Skeletal muscle tissue (tissue), 4 donors: ENCODE data around the gene TMEM181. TPM values are rescaled to one million over a fixed set of nuclear protein-coding genes. Genes with fewer than 3 reads are reported as not detected.
"Not testable (repeated sequence)": the region's sequence is repeated elsewhere in the genome, so short reads cannot be mapped to it uniquely, and the experiment has no call there.

Experiments used
- H3K27ac ChIP-seq: one replicate; pipeline ENCODE4 v1.7.0; 2013; ENCODE audit warnings: mild to moderate bottlenecking, low read depth, low read length, inconsistent platforms
- H3K27me3 ChIP-seq, 3 donors: one replicate each; pipeline ENCODE4 v1.7.0; 2013; ENCODE audit warnings: low read length in 3 of 3; ENCODE audit not compliant: control insufficient read depth in 3 of 3, insufficient read depth in 3 of 3
- H3K36me3 ChIP-seq, 3 donors: one replicate each; pipeline ENCODE4 v1.7.0; 2013; ENCODE audit warnings: low read length in 3 of 3; ENCODE audit not compliant: control insufficient read depth in 3 of 3, insufficient read depth in 3 of 3
- H3K4me1 ChIP-seq, 3 donors: one replicate each; pipeline ENCODE4 v1.7.0; 2013; ENCODE audit warnings: low read length in 3 of 3, mild to moderate bottlenecking in 3 of 3; ENCODE audit not compliant: control insufficient read depth in 3 of 3, insufficient read depth in 3 of 3
- H3K4me3 ChIP-seq, 3 donors: one replicate each; pipeline ENCODE4 v1.7.0; 2013; ENCODE audit warnings: low read length in 3 of 3
- H3K9ac ChIP-seq, 3 donors: one replicate each; pipeline ENCODE4 v1.7.0; 2013; ENCODE audit warnings: low read length in 3 of 3, mild to moderate bottlenecking in 3 of 3, moderate library complexity in 2 of 3, low read depth in 1 of 3
- H3K9me3 ChIP-seq, 3 donors: one replicate each; pipeline ENCODE4 v1.7.0; 2013; ENCODE audit warnings: low read length in 3 of 3; ENCODE audit not compliant: control insufficient read depth in 3 of 3
- total RNA-seq: library from RNA; depleted of rRNA; stranded (reverse); fragments of >200 nt; gene quantifications from one replicate; pipeline ENCODE4 v1.2.3, GENCODE V29; 2014
- donor health status: Osteomylitis.

Gene TMEM181
- total RNA-seq, 1 donor from 2014 or later = 17.2 TPM

DNA sequence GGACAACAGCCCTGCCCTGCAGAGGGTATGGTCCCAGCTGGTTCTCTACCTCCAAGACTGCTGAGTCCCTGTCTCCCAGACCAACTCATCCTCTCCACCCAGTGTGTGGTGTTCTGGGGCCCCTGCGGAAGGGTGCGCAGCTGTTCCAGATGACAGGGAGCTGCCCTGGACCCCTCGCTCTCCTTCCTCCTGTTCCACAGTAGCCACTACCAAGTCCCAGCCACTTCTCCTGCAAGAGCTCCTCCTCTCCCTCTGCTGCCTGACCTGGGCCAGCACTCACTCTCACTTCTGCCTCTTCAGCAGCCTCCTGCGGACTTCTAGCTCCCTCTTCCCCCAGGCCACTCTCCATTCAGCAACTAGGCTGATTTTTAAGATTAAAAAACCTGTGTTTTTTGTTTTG, 40.1 kb upstream of the TMEM181 start:
- H3K27me3 ChIP-seq = peaks cover 24 to 39% (median 37%) of the 10 kb centered on the region in 3 donors
- H3K9ac ChIP-seq = no peak overlapping the region
- no peak overlapping the region for H3K4me3 ChIP-seq

DNA sequence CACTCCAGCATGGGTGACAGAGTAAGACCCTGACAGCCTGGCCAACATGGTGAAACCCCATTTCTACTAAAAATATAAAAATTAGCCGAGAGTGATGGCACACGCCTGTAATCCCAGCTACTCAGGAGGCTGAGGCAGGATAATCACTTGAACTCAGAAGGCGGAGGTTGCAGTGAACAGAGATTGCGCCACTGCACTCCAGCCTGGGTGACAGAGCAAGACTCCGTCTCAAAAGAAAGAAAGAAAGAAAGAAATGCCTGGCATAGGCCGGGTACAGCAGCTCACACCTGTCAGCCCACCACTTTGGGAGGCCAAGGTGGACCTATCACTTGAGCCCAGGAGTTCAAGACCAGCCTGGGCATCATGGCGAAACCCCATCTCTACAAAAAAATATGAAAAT, 38.9 kb upstream of the TMEM181 start:
- H3K9ac ChIP-seq, H3K27ac ChIP-seq, H3K4me1 ChIP-seq, H3K9me3 ChIP-seq, H3K4me3 ChIP-seq, H3K36me3 ChIP-seq: not testable (repeated sequence)
- peaks cover 24 to 41% (median 35%) of the 10 kb centered on the region in 3 donors for H3K27me3 ChIP-seq

More for the DNA sequence above, 40.1 kb upstream of the TMEM181 start:
- peaks cover 0 to 7% (median 0%) of the 10 kb centered on the region in 3 donors for H3K4me1 ChIP-seq
- H3K36me3 ChIP-seq = no peaks in the 10 kb centered on the region
- H3K27ac ChIP-seq = no peak overlapping the region
- H3K9me3 ChIP-seq = peaks cover 0 to 2% (median 0%) of the 10 kb centered on the region in 3 donors

DNA sequence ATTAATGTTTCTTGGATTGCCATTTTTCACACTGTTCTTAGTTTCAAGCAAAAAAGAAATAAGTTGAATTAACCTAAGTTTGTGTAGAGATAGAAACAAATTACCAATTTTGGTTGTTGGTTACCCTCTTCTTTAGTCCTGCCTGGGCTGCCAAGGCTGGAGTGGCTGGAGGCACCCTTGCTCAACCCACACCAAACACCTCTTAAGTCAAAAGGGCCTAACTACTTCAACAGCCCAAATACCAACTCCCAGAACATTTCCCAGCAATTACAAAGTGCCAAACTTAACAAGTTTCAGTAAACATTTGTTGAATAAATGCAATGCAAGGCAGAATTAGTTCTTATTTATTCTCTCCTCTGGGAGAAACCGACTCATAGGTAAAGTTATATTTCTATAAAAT, 38.1 kb upstream of the TMEM181 start:
- no peak overlapping the region for H3K4me3 ChIP-seq
- no peak overlapping the region for H3K27ac ChIP-seq
- H3K4me1 ChIP-seq = peaks cover 0 to 7% (median 0%) of the 10 kb centered on the region in 3 donors
- H3K36me3 ChIP-seq = no peaks in the 10 kb centered on the region
- peaks cover 0 to 2% (median 0%) of the 10 kb centered on the region in 3 donors for H3K9me3 ChIP-seq
- peaks cover 17 to 37% (median 28%) of the 10 kb centered on the region in 3 donors for H3K27me3 ChIP-seq
- no peak overlapping the region for H3K9ac ChIP-seq

DNA sequence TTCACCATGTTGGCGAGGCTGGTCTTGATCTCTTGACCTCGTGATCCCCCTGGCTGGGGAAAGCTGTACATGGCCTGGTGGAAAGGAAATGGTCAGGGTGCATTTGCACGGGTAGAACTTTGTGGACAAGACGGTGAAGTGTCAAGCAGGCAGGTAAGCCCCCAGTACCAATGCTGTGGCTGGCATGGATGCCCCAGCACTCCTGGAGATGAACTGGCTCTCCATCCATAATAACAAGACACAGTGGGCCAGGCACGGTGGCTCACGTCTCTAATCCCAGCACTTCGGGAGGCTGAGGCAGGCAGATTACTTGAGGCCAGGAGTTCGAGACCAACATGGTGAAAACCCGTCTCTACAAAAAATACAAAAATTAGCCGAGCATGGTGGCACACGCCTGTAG, 37.3 kb upstream of the TMEM181 start:
- no peak overlapping the region for H3K4me3 ChIP-seq
- H3K4me1 ChIP-seq = peaks cover 0 to 7% (median 0%) of the 10 kb centered on the region in 3 donors
- peaks cover 11 to 32% (median 21%) of the 10 kb centered on the region in 3 donors for H3K27me3 ChIP-seq
- peaks cover 0 to 2% (median 2%) of the 10 kb centered on the region in 3 donors for H3K9me3 ChIP-seq
- no peak overlapping the region for H3K9ac ChIP-seq
- H3K36me3 ChIP-seq = no peaks in the 10 kb centered on the region
- H3K27ac ChIP-seq = no peak overlapping the region

DNA sequence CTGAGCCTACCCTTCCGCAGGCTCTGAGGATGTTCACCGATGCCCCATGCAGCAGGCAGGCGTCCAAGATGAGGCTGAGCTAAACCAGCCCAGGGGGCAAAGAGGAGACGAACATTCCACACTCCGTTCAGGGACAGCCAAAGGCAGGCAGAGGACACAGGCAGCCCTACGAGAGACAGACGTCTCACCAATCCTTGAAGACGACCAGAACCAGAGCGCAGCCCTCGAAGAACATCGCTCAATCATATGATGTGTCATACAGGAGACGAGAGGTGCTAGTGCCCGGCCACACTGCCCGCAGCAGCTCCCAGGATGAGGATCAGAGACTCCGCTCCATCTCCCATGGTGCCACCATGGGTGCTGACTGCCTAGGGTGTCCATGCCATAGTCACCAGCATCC, 35.6 kb upstream of the TMEM181 start:
- Histone ChIP-seq H3K9ac (no peak overlapping the region), H3K4me3 (no peak overlapping the region), H3K27ac (no peak overlapping the region), H3K9me3 (peaks cover 0 to 5% (median 2%) of the 10 kb centered on the region in 3 donors), H3K27me3 (peaks cover 2 to 23% (median 12%) of the 10 kb centered on the region in 3 donors), H3K4me1 (no peaks in the 10 kb centered on the region), H3K36me3 (no peaks in the 10 kb centered on the region)

DNA sequence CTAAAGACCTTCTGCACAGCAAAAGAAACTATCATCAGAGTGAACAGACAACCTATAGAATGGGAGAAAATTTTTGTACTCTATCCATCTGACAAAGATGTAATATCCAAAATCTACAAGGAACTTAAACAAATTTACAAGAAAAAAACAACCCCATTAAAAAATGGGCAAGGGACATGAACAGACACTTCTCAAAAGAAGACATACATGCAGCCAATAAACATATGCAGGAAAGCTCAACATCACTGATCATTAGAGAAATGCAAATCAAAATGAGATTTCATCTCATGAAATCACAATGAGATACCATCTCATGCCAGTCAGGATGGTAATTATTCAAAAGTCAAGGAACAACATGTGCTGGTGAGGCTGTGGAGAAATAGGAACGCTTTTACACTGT, 32.0 kb upstream of the TMEM181 start:
- H3K36me3 ChIP-seq, H3K27ac ChIP-seq, H3K4me3 ChIP-seq, H3K9ac ChIP-seq, H3K4me1 ChIP-seq, H3K9me3 ChIP-seq: not testable (repeated sequence)
- H3K27me3 ChIP-seq = peaks cover 3 to 16% (median 9%) of the 10 kb centered on the region in 3 donors

DNA sequence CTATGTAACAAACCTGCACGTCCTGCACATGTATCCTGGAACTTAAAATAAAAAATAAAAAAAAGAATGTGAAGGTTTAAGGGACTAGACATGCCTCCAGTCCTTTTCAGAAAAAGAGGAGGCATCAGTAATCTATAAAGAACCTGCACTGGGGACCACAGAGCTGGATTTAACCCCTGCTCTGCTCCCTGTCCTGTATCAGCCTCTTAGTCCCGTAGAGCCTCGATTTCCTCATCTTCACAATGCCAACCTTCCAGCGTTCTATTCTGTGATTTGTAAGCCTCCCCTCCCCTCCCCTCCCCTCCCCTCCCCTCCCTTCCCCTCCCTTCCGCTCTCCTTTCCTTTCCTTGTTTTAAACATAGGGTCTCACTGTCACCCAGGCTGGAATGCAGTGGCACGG, 31.1 kb upstream of the TMEM181 start:
- peaks cover 3 to 12% (median 9%) of the 10 kb centered on the region in 3 donors for H3K27me3 ChIP-seq
- H3K9ac ChIP-seq = no peak overlapping the region
- no peak overlapping the region for H3K4me3 ChIP-seq
- no peaks in the 10 kb centered on the region for H3K4me1 ChIP-seq
- H3K27ac ChIP-seq = no peak overlapping the region
- no peaks in the 10 kb centered on the region for H3K36me3 ChIP-seq
- H3K9me3 ChIP-seq = peaks cover 0 to 5% (median 5%) of the 10 kb centered on the region in 3 donors

DNA sequence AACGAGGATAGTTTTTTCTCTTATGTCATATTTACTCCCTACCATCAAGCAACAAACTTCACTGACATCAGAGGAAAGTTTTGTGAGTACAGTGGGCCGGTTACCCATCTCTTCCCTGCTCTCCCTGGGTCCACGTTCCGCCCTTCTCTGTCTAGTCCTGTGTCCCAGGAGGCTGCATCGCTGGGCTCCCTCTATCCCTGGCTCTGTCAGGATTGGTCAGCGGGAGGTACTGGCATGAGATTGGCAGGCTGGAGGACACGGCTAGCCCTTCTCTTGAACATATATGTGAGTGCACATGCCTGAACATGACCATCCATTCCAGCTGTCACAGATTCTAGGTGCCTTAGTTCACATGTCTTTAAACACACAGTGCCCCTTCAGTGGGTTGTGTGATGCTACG, 30.3 kb upstream of the TMEM181 start:
- Histone ChIP-seq H3K4me1 (no peaks in the 10 kb centered on the region), H3K27ac (no peak overlapping the region), H3K9ac (no peak overlapping the region), H3K36me3 (no peaks in the 10 kb centered on the region), H3K27me3 (peaks cover 0 to 9% (median 6%) of the 10 kb centered on the region in 3 donors), H3K4me3 (no peak overlapping the region), H3K9me3 (peaks cover 0 to 5% (median 2%) of the 10 kb centered on the region in 3 donors)

DNA sequence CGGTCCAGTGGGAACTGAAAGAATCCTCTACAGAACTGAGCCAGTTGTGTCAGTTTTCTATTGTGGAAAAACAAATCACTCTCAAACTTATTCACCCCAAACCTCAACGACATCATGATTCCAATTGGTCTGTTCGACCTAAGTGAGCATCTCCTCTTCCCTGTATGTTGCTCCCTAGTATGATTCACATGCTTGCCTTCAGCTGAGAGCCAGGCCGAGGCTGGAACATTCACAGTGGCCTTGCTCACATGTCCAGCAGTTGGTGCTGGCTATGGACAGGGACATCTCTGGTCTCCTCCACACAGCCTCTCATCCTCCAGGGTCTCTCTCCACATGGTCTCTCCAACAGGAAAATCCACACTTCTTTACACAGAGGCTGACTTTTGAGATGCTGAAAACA, 28.3 kb upstream of the TMEM181 start:
- peaks cover 2 to 8% (median 7%) of the 10 kb centered on the region in 3 donors for H3K27me3 ChIP-seq

DNA sequence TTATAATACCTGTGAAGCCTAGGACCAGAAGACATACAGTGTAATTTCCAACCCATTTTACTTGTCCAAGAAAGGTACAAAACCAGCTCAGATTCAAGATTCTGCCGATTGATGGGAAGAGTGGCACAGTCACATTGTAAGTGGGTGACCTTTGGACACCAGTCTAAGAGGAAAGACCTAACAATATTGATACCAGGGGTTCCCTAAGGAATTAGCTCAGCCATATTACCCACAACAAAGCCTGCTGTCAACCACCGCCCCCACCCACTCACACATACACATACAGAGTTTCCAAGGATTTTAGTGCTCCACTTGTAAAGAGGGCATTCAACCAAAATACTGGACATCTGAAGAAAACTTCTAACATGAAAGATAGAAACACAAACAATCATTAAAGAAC, 27.9 kb upstream of the TMEM181 start:
- Histone ChIP-seq H3K36me3 (no peaks in the 10 kb centered on the region), H3K27me3 (peaks cover 2 to 9% (median 7%) of the 10 kb centered on the region in 3 donors)

More for the DNA sequence above, 28.3 kb upstream of the TMEM181 start:
- H3K4me1 ChIP-seq = peaks cover 0 to 4% (median 0%) of the 10 kb centered on the region in 3 donors
- H3K4me3 ChIP-seq = no peak overlapping the region
- no peak overlapping the region for H3K27ac ChIP-seq
- H3K36me3 ChIP-seq = no peaks in the 10 kb centered on the region
- peaks cover 0 to 5% (median 2%) of the 10 kb centered on the region in 3 donors for H3K9me3 ChIP-seq
- H3K9ac ChIP-seq = no peak overlapping the region

More for the DNA sequence above, 27.9 kb upstream of the TMEM181 start:
- H3K4me3 ChIP-seq = no peak overlapping the region
- H3K9ac ChIP-seq = no peak overlapping the region
- H3K27ac ChIP-seq = no peak overlapping the region
- H3K9me3 ChIP-seq = peaks cover 0 to 4% (median 2%) of the 10 kb centered on the region in 3 donors
- peaks cover 0 to 4% (median 0%) of the 10 kb centered on the region in 3 donors for H3K4me1 ChIP-seq
